NOMO-1 treated with DMSO at 0.1 percent for 48 hours (cell line): Measurements from ENCODE around the gene TP53TG5.

Experiments used
- DNase-seq: peaks from one replicate; lab custom pipeline; 2025; ENCODE audit not compliant: unreplicated experiment; lab: John Stamatoyannopoulos, UW

Gene TP53TG5

DNA sequence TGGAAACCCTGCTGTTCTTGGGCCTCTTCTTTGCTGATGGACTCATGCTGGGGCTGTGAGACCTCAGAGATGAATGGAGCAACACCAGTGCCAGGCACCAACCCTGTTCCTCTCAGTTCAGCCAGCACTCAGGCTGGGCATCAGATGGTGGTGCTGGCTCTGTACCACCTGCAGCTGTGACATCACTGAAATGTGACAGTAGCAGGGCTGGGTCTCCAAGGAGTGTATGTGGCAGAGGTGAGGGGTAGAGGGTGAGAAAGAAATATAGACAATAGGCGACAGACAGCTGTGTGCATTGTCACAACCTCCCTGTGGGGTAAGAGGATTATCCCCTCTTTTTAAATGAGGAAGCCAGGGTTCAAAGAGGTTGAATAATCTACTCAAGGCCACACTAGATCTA is at the start of gene TP53TG5:
Gene TP53TG5, minus strand, starts transcription at position 135 of the 400 bp plus-strand sequence. Its CDS starts 89 bp downstream, at position 46.
- no peak for DNase-seq

DNA sequence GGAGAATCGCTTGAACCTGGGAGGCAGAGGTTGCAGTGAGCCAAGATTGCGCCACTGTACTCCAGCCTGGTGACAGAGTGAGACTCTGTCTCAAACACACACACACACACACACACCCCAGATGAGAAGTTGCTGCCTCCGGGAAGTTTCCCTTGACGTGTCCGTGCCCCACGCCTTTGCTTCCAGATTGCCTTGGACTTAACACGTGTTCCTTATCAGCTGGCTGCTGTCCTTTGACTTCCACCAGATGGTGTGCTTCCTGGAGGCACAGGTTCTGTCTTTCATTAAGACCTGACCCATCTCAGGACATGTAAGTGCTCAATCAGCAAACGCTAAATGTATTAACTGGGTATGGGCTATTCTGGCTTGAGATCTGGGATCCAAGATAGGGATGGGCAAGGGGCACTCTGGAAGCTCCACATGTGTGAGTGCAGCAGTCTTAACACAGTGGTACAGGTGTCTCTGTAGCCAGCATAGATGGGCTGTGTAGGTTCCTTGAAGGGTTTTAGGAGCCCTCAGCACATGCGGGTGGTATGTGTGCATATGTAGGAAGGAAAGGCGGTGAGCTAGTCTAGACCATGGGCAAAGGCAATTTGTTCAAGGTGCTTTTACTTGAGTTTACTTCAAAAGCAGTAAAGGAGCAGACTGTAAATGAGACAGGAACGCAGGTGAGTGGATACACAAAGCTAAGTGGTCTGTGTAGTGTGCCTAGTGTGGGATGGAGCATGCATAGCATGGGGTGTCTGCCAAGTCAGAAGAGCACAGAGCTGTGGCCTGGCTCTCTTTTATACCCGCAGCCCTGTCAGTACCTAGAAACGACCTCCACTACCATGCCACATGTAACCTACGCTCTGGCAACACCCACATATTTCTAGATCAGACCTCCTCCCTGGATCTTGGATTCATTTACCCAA is 49.4 kb upstream of the TP53TG5 start:
- DNase-seq, result no peak

DNA sequence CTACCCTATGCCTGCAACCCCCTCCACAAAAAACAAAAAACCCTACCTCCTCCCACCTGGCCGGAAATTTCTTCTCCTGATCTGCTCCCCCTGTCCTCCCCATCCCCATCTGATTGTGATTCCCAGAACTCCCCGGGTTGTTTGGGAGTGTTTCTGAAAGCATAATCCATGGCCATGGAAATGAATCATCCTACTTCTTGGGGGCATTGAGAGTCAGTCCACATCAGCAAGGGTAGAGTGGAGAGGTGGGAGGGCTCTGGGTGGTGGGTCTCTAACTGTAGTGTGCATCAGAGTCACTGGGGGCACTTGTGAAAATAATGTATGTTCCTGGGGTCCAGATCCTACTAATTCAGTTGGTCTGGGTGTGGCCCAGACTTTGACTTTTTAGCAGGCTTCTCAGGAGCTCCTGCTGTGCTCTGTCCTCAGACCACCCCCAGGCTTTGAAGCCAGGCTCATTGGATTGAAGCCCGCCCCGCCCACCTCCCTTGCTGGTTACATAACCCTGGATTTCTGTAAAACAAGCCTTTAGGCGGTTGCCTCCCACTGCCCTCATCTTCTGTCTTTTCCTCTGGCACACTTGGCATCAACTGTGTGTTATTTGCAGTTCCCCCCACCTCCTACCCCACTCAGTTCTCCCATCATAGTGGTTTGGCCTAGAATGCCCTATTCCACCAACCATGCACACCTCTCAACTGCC is 48.3 kb upstream of the TP53TG5 start:
- no peak for DNase-seq

DNA sequence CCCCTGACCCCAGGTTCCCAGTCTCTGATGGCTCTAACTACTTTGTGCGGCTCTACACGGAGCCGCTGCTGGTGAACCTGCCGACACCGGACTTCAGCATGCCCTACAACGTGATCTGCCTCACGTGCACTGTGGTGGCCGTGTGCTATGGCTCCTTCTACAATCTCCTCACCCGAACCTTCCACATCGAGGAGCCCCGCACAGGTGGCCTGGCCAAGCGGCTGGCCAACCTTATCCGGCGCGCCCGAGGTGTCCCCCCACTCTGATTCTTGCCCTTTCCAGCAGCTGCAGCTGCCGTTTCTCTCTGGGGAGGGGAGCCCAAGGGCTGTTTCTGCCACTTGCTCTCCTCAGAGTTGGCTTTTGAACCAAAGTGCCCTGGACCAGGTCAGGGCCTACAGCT is 47.4 kb upstream of the TP53TG5 start:
- no peak for DNase-seq

DNA sequence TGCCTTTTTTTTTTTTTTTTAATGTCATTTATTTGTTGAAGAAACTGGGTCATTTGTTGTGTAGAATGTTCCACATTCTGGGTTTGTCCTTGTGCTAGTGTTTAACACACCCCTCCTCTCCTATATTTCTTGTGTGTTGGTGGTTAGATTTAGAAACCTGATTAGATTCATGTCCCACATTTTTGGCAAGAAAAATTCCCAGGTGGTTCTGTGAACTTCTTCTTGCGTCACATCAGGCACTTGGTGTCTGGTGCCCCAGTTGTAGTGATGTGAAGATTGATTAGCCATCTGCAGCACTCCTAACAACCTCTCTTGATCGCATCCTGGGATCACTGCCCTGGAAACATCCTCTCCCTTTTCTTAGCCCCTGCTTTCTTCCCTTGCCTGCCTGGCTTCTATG is 45.6 kb upstream of the TP53TG5 start:
- no peak for DNase-seq

DNA sequence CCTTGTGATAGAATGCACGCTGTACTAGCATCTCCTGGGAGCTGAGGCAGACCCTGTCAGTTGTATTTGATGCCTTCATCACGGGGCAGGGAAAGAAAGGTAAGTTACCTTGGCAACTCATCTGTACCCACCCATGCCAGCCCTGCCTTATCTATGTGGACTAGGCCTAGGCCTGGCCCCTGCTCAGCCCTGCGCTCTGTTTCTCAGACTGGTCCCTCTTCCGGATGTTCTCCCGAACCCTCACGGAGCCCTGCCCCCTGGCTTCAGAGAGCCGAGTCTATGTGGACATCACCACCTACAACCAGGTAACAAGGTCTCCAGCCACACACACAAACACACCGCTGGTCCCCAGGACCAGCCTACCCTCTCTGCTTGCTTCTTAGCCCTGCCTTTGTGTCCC is 42.0 kb upstream of the TP53TG5 start:
- DNase-seq, result no peak

DNA sequence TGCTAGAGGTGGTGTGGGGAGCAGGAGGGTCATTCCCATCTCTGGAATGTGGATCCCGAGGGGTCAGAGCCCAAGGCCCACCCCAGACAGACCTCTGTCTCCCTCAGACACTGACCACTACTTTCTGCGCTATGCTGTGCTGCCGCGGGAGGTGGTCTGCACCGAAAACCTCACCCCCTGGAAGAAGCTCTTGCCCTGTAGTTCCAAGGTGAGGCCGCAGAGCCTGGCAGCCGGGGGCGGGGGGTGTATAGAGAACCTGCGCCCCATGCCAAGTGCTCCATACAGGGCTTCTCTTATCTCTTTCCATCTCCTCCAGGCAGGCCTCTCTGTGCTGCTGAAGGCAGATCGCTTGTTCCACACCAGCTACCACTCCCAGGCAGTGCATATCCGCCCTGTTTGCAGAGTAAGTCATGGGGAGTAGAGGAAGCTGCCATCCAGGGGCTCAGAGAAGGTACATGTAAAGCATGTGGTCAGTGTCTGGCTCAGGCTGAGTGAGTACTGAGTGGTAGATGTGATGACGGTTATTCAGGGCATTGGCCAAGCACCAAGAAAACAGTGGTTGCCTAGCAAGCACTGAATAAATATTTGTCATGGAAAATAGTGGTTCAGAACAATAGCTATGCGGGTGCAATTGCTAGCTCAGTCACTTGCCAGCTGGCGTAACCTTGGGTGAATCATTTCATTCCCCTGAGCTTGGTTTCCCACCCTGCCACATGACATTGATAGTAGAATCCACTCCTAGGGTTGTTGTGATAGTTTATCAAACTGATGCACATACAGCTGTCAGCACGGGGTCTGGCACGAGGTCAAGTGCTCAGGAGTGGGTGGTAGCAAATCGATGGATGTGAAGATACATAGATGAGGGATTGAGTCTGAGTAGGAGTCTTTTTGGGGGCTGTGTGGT is 41.3 kb upstream of the TP53TG5 start:
- no peak for DNase-seq

DNA sequence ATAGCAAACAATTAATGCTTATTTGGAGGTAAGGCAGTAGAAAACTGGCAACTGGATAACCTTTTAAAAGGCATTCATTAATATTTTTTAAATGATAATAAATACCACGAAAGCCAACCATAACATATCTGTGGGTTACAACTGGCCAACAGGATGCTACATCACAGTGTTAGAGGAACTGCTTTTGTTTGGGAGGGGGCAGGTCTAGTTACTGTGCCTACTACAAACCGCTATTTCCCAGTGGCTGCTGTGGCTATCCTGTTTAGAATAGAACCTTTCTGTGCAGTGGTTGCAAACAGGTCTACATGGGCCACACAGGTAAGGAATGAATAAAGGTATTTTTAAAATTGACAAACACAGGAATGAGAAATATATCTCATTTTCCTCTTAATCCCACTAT is 38.8 kb upstream of the TP53TG5 start:
- DNase-seq, result no peak

DNA sequence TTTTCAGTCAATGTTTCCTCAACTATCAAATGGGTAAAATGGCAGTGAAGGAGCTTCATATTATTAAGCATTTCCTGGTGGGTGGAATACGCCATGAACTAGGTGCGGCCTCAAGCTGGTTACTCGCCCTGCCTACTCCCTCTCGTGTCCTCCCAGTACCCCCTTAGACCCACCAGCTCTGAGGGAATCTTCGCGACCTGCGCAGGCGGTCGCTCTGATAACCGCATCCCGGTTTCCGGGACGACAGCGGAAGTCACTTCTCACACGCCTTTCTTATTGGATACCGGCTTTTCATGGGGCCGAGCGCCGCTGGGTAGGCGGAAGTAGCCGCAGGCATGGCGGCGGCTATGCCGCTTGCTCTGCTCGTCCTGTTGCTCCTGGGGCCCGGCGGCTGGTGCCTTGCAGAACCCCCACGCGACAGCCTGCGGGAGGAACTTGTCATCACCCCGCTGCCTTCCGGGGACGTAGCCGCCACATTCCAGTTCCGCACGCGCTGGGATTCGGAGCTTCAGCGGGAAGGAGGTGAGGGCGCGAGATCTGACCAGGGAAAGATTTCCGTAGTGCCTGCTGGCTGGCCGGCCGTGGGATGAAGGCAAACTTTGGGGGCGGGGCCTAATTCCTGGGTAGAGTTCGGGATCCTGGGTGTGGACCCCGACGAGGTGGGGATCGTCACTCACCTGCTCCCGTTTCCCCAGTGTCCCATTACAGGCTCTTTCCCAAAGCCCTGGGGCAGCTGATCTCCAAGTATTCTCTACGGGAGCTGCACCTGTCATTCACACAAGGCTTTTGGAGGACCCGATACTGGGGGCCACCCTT is 37.9 kb upstream of the TP53TG5 start, which contains the start of gene PIGT:
Gene PIGT, plus strand, starts transcription at position 320 of the 816 bp plus-strand sequence. Its CDS starts 16 bp downstream, at position 336.
- DNase-seq, result peak; percentile 85

DNA sequence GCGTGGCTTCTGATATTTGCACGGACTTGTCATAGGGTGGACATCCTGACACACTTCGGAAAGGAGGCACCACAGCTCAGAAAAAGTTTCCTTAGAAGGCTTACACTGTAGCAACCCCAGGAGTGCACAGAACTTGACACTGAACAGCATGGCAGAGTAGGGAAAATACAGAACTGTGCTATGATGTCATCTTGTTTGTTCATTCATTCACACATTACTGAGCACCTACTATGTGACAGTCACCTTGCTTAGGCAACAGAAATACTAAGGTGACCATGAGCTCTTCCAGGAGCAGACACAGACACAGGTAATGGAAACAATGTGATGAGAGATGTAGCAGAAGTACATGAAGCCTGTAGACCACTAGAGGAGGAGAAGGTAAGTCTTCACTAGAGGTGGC is 35.4 kb upstream of the TP53TG5 start:
- DNase-seq, result no peak

DNA sequence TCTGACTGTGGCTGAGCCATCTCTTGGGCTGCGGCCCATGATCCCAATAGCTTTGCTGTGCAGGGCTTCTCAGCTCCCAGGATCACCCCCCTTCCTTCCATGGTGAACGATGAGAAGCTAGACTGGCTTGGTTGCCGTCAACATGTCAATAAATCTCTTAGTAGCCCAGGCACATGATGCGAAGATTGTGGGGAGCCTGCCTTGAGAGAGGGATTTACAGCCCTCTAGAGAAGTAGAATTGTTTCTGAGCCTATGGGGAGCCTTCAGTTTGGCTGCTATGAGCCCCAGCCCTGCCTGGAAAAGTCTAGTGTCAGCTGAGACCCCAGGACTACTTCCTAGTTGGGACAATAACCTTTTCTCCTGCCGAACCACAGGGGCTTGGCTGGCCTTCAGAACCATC is 34.5 kb upstream of the TP53TG5 start:
- DNase-seq, result no peak

DNA sequence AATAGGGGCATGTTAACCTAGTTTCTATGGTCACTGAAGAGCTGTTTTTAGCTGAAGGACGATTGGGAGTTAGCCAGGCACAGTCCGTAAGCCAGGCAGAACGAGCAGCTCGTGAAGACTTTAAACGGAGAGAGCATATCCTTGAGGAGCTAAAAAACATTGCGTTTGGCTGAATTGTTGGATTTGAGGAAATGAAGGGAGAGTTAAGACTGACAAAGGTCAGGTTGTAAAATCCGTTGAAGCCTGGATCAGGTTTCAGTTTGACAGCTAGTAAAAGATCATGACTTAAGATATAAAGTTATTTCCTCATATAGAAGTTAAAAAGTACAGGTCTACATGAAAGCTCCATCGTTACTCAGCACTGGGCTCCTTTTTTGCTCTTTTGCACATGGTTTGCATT is 32.8 kb upstream of the TP53TG5 start:
- no peak for DNase-seq

DNA sequence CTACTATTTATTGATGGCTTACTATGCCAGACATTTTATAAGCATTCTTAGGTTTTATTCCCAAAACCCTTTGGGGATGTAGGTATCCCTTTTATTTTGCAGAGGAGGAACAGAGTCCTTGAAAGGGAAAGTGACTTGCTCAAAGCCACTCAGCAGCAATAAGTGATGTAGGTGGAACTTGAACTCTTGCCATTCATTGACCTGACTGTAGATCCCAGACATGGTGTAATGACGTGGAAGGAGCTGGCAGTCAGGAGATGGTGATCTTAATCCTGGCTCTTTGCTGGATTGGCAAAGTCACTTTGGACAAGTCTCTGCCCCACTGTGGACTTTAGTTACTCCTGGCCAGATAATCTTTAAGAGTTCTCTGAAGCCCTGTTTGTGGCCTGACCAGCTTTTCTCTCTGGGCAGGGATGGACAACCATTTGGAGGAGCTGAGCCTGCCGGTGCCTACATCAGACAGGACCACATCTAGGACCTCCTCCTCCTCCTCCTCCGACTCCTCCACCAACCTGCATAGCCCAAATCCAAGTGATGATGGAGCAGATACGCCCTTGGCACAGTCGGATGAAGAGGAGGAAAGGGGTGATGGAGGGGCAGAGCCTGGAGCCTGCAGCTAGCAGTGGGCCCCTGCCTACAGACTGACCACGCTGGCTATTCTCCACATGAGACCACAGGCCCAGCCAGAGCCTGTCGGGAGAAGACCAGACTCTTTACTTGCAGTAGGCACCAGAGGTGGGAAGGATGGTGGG is 31.6 kb upstream of the TP53TG5 start:
- DNase-seq, result no peak

DNA sequence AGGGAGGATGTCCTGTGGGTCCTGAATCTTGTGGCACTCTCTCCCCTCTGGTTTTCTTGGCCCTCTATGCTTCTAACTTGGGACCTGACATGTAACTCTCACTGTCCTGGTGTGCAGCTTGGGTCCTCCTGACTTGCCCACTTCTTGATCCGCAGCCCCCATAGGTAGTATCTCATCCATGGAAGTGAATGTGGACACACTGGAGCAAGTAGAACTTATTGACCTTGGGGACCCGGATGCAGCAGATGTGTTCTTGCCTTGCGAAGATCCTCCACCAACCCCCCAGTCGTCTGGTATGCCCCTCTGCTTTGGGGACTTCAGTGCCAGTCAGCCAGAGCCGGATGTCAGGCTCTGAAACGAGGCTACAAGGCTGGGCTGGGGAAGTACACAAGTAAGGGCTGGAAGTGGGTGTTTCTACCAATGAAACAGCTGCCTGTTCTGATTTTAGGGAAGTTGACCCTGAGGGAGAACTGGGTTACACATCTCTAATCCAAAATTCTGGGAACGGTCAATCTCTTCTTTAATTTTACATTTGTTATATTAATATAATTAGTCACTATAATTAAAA is 30.6 kb upstream of the TP53TG5 start:
- DNase-seq, result peak; percentile 42

DNA sequence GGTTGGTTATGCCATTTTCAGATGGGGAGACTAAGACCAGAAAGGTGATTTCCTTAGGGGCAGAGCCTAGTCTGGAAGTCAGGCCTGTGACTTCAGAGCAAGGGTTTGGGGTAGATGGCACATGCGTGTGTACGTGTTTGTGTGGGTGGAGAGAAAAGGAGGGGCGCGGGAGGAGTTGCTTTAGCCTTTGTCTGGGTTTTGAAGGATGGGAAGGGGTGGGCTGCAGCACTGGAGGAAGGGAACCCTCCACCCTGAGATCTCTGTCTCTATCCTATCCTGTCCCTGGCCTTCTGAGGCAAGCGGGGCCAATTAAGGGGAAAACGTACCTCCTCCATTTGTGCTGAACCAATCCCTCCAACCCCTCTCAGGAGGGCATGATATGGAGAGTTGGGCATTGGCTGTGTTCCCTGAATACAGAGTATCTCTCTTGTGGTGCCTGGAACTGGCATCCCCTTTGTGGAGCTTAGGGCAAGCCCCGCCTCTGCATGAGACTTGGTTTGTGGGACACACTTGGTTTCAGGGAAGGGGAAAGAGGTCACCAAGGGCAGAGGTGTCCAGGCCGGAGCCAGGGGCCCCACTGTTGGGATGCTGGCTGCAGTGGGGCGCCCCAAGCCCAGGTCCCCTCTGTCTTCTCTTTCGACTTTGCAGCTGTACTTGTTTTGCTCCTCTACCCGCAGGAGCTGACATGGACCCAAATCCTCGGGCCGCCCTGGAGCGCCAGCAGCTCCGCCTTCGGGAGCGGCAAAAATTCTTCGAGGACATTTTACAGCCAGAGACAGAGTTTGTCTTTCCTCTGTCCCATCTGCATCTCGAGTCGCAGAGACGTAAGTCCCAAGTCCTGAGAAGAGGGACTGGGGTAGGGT is 29.9 kb upstream of the TP53TG5 start, which contains the start of gene DBNDD2:
Gene DBNDD2, plus strand, starts transcription at position 507 of the 863 bp plus-strand sequence. Its CDS starts 179 bp downstream, at position 686.
- no peak for DNase-seq

DNA sequence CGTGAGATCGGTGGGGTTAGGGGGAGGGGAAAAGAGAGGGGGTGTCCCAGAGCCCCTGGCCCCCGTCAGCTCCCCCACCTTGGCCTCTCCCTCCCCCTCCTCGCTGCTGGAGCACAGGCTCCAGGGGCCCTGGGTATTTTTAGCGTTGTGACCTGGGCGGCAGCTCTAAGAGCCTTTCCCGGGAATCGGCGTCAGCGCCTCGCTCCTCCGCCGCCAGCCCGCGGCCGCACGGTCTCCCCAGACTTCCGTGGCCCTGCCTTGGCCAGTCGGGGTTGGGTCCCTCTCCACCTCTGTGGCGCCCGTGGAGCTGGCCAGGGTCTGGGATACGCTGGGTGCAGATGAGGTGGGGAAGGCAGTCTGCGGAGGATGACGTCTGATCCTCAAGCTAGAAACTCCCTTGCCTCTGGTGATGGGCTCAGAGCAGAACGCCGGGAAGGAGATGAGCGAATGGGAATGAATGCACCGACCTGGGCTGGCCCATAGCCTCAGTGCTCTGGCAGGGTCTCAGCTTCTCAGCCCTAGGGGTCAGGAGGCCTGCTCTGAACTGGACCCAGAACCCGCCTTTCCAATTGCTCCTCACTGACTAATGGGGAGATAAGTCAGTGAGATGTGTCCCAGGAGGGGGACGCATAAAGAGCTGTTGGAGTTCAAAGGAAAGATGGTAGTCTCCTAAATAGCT is 29.1 kb upstream of the TP53TG5 start:
- no peak for DNase-seq

DNA sequence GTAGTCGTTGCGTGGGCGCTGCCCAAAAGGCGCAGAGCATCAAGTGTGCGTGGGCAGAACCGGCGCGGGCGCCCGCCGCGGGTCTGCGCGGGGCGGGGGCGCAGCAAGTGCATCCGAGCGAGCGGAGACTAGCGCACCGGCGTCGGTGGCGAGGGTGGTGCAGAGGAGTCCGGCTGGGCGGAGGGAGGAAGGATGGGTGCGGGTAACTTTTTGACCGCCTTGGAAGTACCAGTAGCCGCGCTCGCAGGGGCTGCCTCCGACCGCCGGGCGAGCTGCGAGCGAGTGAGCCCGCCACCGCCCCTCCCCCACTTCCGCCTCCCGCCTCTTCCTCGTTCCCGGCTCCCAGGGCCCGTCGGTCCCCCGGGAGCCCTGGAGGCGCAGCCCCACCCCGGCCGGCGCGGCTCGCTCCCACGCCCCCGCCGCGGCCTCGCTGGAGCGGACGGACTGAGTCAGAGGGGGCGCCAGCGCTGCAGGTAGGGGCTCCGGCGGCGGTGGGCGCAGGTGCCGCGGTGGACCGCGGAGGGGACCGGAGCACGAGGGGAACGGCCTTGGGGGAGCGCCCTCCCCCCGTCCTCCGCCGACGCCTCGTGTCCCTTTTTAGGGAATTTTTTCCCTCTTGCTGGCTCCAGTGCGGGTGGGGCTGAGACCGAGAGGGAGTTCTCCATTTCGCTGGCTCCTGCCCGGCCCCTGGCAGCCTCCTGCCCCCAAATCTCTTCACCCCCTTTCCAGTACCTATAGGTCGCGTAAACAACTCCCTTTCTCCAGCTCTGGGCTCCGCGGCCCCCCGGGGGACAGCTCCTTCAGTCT is 28.3 kb upstream of the TP53TG5 start:
- no peak for DNase-seq
